HG03565 (cell line): ENCODE results near the gene NIBAN1.
A peak's percentile ranks its signal among the peaks of the same experiment; 100 is the strongest.

Experiments
- ATAC-seq: cut with Tn5 transposase; IDR thresholded peaks from one replicate; pipeline ENCODE4 v1.9.1; 2021; ENCODE audit warnings: mild to moderate bottlenecking, moderate library complexity; ENCODE audit not compliant: unreplicated experiment

NIBAN1 gene

DNA sequence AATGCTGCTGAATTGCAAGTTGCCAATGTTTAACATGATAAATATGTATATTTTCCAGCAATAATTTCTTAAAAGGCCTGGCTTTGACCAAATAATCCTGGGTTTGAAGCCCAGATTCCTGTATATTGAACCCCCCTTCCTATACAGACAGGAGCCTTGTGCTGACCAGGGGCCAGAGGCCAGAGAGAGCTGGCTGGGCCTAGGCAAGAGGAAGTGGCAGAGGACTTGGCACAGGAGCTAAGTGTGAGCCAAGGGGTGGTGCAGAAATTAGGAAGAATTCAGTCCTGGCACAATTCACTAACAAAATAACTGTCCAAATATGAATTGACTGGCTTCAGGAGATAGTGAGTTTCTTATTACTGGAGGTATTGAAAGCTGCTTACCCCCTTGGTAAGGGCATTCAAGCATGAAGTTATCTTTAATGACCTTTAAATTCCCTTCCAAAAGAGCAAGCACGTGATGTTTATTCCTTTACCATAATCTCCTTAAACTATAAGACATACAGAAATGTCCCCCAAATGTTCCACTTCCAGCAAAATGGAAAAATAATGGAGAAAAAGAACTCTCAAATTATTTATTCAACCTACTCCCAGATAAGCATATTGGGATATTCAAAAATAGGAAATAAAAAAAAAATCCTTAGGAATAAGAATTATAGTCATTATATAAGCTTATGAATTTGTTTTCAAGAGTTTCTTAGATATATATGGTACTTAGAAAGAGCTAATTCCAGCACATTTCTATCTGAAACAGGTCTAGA, 26.6 kb downstream of the NIBAN1 start:
- ATAC-seq, result no peak

DNA sequence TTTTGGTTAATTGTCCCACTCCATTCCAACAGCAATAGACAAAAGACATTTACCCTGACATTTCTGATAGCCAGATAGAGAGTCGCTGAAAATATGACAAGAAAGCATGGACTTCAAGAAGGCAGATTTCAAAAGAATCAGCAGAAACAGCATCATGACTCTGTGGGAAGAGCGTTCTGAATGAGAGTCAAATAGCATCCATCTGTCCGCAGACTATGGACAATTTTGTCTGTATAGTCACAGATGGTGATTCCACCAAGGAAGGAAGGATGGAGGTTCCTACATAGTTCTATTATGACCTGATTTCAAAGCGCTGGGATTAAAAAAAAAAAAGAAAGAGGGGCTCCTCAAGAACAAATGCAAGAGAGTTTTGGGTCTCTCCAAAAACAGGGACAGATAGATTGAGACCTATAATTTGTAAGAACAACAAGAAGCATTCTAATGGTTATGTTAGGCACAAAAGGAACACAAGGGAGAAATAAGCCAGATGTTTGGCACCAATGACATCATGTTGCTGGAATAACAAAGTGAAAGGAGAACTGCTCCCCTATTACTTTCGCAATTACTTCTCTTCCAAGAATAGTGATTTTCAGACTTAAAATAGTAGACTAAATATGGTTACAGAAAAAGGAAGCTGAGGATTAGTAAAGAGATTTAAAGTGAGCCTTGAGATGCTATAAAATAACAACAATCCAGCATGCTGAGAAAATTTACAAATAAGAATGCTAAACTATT, 28.5 kb downstream of the NIBAN1 start:
- ATAC-seq, result peak; percentile 43

DNA sequence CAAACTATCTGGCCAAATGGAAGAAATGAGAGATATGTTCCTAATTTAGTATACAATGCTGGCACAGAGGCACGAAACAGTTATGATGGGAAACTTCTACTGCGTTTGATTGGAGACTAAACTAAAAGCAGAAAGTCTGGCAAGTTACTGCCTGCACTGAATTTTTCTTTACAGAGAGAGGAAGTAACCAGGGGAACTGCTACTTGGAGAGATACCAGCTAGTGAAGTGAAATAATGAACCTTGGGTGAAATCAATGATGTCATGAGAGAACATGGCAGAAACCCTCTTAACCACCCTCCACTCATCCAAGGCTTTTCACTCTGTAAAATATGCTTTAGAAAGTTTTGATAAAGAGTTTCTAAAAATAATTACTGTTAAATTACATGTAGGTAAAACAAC, 29.3 kb downstream of the NIBAN1 start:
- peak; percentile 53 for ATAC-seq

DNA sequence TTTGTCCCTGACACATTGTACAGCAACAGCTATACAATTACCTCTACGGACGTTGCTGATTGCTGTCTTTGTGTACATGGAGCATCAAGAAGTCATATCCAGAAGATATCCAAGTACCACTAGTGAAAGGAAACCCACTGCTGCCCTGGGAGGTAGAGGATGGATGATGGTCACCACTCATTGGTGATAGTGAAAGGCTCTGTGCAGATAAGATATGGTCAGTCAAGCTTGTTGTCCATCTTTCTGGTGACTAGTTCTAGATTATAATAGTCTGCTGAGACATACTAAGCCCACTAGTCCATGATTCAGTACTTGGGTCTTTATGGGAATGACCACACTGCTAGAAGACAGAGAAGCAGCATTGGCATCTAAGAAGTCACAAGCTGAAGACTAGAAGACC, 30.3 kb downstream of the NIBAN1 start:
- ATAC-seq, result no peak

DNA sequence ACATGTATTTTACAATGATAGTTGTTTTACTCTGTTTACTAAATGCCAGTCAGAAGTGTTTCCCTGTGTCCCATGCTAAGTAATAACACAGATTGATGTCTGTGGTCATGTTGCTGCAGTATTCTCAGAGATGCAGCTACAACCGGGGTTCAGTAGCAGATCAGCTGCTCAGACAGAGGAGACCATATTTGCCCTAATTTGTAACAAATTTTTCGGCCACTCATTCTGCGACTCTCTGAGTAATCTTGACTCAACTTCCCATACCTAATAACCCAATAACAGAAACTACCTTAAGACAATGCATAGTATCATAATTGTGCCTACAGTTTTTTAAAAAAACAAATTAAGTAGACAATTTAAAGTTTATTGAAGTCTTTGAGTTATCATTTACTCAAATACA, 32.6 kb downstream of the NIBAN1 start:
- peak; percentile 62 for ATAC-seq

DNA sequence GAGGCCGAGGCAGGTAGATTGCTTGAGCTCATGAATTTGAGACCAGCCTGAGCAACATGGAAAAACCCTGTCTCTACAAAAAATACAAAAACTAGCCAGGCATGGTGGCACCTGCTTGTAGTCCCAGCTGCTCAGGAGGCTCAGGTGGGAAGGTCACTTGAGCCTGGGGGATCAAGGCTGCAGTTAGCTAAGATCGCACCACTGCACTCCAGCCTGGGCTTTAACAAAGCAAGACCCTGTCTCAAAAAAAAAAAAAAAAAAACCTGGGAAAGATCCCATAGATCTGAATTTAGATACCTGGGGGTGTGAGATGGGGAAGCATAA, 32.9 kb downstream of the NIBAN1 start:
- ATAC-seq, result no peak

DNA sequence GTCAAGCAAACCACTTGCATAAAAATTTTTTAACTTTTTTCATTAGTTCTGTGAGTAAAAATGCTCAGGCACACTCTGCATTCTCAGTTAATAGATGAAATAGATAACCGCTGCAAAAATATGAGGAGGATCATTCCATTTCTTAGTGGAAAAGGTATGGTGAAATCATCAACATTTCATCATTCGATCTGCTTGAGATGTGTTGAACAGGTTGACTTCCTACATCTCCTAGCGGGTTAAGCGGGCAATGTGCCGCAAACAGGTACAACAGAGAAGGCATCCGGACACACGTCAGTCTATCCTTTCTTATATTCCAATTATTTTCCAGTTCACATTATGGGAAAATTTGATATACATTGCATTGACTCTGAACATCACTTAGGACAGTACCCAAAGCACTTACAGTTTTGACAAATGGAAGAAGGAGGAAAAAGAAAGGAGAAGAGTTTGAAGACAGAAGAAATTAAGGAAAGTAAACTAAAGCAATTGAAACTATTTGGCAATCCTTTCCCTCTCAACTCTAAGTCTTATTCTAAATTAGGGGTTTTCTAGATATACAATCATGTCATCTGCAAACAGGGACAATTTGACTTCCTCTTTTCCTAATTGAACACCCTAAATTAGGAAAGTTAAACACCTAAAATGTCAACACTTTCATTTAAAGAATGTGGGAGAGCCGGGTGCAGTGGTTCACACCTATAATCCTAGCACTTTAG, 33.5 kb downstream of the NIBAN1 start:
- ATAC-seq, result no peak

DNA sequence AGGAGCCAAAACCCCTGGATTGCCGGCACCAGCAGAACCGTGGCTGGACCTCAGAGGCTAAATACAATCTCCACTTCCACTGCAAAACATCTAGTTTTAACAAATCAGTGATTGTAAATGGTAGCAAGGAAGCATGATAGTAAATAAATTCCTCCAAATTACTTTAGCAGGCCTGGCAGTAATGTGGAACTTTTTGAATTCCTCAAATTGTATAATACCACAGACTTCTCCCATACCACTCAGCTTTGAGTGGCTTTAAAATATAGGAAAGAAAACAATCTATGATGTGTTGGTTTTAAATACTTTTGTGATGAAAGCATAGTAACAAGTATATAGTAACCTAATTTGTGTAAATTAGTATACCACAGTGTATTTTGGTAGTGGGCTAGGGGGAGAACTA, 34.1 kb downstream of the NIBAN1 start:
- no peak for ATAC-seq

DNA sequence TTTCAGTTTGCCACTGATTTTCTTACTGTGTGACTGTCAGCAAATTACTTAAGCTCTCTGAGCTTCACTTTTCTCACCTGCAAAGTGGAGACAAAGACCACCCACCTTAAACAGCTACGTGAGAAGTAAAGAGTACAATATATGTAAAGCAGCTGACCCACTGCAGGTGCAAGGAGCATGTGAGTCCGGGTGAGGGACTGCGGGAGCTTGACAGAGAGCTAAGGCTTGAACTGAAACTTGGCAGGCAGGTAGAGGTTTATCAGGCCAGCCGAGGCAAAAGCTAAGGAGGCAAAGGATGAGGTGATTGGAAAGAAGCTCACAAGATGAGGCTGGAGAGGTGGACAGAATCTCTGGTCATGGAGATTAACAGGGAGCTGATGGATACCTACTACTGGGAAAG, 36.6 kb downstream of the NIBAN1 start:
- no peak for ATAC-seq

DNA sequence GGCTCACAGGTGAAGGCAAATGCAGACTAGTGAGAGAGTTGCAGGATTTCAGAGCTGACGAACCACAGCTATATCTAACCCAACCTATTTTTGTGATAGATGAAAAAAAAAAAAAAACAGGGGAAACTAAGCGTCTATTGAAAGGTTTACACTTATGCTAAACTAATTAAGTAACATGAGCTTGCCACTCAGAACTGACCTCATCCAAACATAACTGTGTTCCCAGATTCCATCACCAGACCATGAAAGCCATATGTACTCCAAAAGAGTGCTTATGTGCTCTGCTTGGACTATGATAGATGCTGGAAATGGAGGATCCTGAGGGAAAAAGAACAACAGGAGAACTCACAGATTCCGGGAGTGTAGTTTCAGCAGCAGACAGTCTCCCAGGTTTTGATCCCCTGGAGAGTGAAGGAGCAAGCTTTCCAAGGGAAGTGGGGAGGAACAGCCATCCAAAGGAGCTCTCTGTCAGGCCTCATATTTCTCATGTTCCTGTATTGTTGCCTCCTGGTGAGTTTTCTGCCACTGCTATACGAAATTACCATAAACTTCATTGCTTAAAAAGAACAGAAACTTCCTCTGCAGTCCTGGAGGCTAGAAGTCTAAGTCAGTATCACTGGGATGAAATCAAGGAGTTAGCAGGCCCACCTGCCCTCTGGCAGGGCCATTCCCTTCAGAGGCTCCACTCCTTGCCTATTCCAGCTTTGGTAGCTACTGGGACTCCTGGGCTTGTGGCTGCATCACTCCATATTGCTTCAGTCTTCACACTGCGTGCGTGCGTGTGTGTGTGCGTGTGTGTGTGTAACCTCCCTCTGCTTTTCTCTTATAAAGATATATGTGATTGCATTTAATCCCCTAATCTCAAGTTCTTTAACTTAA, 38.1 kb downstream of the NIBAN1 start:
- ATAC-seq, result no peak

DNA sequence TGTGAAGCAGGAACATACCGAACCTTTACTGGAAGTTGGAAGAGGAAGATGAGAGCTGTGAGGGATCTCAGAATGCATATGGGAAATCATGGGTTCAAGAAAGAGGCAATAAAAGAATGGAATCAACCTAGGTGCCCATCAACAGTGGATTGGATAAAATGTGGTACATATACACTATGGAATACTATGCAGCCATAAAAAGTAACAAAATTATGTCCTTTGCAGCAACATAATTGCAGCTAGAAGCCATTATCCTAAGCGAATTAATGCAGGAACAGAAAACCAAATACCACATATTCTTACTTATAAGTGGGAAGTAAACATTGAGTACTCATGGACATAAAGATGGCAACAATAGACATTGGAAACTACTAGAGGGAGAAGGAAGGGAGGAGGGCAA, 40.4 kb downstream of the NIBAN1 start:
- no peak for ATAC-seq

DNA sequence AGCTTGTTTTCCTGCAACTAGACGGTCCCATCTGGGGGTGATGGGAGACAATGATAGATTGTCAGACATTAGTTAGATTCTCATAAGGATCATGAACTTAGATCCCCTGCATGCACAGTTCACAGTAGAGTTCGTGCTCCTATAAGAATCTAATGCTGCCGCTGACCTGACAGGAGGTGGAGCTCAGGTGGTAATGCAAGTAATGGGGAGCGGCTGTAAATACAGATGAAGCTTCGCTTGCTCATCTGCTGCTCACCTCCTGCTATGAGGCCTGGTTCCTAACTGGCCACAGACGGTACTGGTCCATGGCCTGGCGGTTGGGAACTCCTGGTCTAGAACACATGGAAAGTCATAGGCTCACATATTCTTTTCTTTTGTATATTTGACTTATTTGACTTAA, 42.0 kb downstream of the NIBAN1 start:
- ATAC-seq, result no peak

DNA sequence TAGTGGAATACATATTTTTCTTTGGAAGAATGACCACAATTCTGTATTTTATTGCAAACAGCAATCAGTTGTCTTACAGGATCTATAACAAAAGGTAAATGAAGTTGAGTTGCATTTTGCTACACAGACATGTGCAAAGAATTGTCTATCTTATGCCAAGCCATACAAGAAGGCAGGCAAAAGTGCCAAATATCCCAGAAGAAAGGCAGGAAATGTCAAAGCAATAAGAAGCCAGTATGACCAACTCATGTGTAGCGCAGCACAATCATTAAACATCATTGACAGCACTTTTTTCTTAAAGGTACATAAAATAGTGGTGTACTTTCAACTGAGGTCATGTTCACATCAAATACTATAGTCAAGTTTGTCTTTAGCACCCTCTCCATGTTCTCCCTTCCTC, 42.7 kb downstream of the NIBAN1 start:
- no peak for ATAC-seq

DNA sequence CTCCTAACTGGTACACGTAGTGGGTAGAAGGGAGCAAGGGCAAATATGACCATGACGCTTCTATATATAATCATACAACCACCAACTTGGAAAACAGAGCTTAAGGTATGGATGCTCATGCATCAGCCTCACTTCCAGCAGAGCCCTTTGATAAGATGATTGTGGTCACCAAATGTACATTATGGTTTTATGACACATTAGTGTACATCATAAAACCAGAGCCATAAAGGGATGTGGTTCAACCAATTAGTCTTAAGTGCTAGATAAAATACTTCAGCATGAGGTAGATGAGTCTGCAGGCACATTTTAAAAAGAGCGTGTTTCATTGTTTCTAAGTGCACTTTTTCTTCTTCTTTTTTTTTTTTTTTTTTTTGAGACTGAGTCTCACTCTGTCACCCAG, 43.7 kb downstream of the NIBAN1 start:
- no peak for ATAC-seq

DNA sequence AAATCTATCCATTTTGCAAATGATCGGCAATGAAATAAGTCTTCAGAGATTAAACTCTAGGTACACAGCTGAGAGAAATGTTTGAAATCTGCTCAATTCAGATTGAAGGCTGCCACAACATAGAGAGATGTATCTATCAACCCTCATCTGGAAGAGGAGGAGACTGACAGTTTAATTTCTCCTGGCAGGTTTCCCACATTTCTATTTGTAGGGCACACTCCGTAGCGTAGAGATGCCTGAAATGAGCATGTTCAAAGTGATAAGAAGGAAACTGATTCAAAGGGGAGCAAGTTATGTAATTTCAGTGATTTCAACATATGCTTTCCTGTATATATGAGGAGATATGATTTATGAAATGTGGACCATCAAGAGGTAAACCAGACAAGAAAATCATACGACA, 44.1 kb downstream of the NIBAN1 start:
- ATAC-seq, result no peak

DNA sequence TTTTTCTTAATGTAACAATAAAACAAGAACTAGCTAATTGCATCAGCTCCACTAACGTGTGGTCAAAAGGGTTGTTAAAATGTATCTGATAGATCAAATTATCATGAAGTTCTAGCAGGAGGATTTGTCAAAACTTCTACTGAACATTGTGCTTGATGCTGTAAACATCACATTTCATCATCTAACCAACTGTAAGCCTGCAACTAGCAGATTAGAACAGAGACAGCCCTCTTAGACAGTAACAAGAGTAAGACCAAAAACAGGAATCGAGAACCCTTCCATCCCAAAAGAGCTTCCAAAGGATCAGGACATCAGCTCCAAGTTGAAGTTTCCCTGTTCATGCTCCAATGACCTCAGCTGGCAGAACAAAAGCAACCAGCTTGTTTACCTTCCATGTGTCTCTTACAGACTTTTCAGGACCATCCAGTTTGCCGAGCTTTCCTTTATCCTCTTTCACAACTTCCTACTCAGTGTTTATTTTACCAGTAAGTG, 44.6 kb downstream of the NIBAN1 start:
- no peak for ATAC-seq

DNA sequence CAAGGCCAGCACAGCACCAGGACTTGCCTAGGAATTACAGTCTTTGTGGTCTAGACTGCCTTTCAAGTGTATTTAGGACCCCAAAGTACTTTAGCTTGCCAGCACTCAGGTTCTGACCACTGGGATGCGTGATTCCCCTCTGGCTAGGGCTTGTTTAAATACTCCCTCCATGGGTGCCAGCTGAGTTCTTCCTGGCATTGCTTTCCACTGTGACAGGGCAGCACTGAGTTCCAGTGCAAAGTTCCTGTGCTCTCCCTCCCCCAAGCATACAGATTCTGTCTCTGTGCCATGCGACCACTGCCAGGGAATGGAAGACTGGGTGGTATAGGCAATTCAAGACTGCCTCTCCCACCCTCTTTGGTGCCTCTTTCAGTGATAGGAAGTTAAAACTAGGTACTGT, 45.9 kb downstream of the NIBAN1 start:
- no peak for ATAC-seq
